ENCODE measurements around the gene DSG2. TPM values are rescaled to one million over a fixed set of nuclear protein-coding genes. Genes with fewer than 3 reads are reported as not detected.

The DSG2 gene
- total RNA-seq, 1 donor from 2014 or later = 65.6 TPM

DNA sequence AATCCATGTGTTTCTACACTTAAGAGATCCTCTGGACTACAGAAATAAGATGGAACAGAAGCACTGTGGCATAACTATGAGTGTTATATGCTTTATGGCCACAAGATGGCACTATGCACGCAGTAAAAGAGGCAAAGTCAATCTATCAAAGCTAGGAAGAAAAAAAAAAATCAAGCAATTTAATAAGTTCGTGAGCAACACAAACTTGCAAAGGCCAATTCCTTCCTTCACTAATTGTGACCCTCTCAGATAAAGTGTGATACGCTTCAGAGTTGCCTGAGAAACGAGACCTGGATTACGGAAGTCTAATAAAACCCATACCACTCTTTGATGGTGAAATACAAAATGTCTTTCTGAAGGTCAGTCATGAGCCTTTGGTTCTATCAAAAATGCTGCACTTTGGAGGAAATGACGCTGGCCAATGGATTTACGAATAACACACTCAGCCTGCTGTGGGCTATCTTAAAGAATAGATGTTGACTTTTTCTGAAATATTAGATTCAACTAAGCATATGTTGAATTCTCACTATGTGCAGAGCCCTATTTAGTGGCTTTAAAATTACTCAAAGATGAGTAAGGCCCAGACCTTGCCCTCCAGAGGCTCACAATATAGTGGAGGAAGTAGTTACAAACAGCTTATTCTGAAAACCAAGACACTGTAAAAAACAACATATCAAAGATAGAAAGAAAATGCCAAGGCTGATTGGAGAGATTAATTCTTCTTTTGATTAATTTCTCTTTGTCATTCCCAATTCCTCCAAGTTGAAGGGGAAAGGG lies 58.2 kb downstream of the DSG2 start:
- no peak overlapping the region for H3K4me2 ChIP-seq
- H3K9ac ChIP-seq = no peak overlapping the region
- H3K27ac Mint-ChIP-seq = no peak overlapping the region
- peak; percentile 59 for DNase-seq (ENCODE audit: low spot score)
- no peak overlapping the region for H3K4me3 ChIP-seq
- H3K27me3 Mint-ChIP-seq (ENCODE audit: insufficient read depth, low read depth) = peaks cover 3% of the 10 kb centered on the region
- no peaks in the 10 kb centered on the region for H3K4me1 Mint-ChIP-seq
- H3K27ac ChIP-seq = no peak overlapping the region
- peak overlapping the region; percentile 30 for H2AFZ ChIP-seq (replicated peaks)
- no peaks in the 10 kb centered on the region for H4K20me1 ChIP-seq (ENCODE audit: low read depth)
- no peak overlapping the region for H3K4me3 Mint-ChIP-seq
- TF ChIP-seq, protein P1, sequence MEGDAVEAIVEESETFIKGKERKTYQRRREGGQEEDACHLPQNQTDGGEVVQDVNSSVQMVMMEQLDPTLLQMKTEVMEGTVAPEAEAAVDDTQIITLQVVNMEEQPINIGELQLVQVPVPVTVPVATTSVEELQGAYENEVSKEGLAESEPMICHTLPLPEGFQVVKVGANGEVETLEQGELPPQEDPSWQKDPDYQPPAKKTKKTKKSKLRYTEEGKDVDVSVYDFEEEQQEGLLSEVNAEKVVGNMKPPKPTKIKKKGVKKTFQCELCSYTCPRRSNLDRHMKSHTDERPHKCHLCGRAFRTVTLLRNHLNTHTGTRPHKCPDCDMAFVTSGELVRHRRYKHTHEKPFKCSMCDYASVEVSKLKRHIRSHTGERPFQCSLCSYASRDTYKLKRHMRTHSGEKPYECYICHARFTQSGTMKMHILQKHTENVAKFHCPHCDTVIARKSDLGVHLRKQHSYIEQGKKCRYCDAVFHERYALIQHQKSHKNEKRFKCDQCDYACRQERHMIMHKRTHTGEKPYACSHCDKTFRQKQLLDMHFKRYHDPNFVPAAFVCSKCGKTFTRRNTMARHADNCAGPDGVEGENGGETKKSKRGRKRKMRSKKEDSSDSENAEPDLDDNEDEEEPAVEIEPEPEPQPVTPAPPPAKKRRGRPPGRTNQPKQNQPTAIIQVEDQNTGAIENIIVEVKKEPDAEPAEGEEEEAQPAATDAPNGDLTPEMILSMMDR (IDR thresholded peaks at IDR 0.05) = peak; percentile 93
- TF ChIP-seq EZH2phosphoT487 (IDR thresholded peaks at IDR 0.05) (no peak), EZH2 (IDR thresholded peaks at IDR 0.05) (no peak)
- H3K36me3 ChIP-seq = no peaks in the 10 kb centered on the region
- no peaks in the 10 kb centered on the region for H3K79me2 ChIP-seq (ENCODE audit: low read depth)
- no peaks in the 10 kb centered on the region for H3K4me1 ChIP-seq
- H3K36me3 Mint-ChIP-seq = no peaks in the 10 kb centered on the region
- no peaks in the 10 kb centered on the region for H3K9me3 ChIP-seq (ENCODE audit: low read depth)
- H3K9me3 Mint-ChIP-seq = no peaks in the 10 kb centered on the region
- H3K27me3 ChIP-seq = no peaks in the 10 kb centered on the region
- no peaks in the 10 kb centered on the region for H3F3A ChIP-seq (ENCODE audit: low read depth)

DNA sequence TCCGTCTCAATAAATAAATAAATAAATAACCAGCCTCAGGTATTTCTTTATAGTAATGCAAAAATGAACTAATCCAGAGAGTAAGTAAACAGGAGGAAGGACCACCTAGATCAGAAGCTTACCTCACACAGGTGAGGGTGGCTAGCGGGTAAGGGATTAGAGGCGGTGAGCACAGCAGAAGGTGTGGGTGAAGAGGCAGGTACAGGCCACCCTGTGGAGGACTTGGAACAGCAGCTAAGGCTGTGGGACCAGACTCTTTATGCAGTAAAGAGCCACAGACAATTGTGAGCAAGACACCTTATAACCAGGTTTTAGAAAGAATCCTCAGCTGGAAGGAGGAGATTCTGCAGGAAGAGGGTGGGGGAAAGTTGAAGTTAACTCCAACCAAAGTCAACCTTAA lies 59.5 kb downstream of the DSG2 start:
- no peak overlapping the region for H3K9ac ChIP-seq

DNA sequence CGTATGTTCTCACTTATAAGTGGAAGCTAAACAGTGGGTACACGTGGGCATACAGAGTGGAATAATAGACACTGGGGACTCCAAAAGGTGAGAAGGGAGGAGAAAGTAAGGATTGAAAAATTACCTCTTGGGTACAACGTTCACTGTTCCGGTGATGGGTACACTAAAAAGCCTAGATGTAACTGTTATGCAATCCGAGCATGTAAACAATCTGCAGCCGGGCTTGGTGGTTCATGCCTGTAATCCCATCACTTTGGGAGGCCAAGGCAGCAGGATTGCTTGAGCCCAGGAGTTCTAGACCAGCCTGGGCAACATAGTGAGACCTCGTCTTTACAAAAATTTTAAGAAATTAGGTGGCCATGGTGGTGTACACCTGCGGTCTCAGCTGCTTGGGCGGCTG lies 60.6 kb downstream of the DSG2 start:
- no peaks in the 10 kb centered on the region for H3F3A ChIP-seq (ENCODE audit: low read depth)

More for the DNA sequence above, 59.5 kb downstream of the DSG2 start:
- no peaks in the 10 kb centered on the region for H3K36me3 ChIP-seq
- no peak overlapping the region for H3K4me2 ChIP-seq
- H2AFZ ChIP-seq (replicated peaks) = no peak overlapping the region
- H4K20me1 ChIP-seq (ENCODE audit: low read depth) = no peaks in the 10 kb centered on the region
- H3K79me2 ChIP-seq (ENCODE audit: low read depth) = no peaks in the 10 kb centered on the region
- Mint-ChIP-seq H3K36me3 (no peaks in the 10 kb centered on the region), H3K27me3 (ENCODE audit: insufficient read depth, low read depth) (peaks cover 3% of the 10 kb centered on the region), H3K9me3 (no peaks in the 10 kb centered on the region), H3K4me1 (no peaks in the 10 kb centered on the region), H3K4me3 (no peak overlapping the region), H3K27ac (no peak overlapping the region)
- DNase-seq (ENCODE audit: low spot score) = no peak
- TF ChIP-seq EZH2phosphoT487 (IDR thresholded peaks at IDR 0.05) = no peak
- TF ChIP-seq EZH2 (IDR thresholded peaks at IDR 0.05) = no peak
- TF ChIP-seq, protein P1 (IDR thresholded peaks at IDR 0.05) = no peak
- H3K4me1 ChIP-seq = peaks cover under 1% of the 10 kb centered on the region
- no peaks in the 10 kb centered on the region for H3F3A ChIP-seq (ENCODE audit: low read depth)
- no peak overlapping the region for H3K4me3 ChIP-seq
- no peak overlapping the region for H3K27ac ChIP-seq
- no peaks in the 10 kb centered on the region for H3K27me3 ChIP-seq
- no peaks in the 10 kb centered on the region for H3K9me3 ChIP-seq (ENCODE audit: low read depth)

More for the DNA sequence above, 60.6 kb downstream of the DSG2 start:
- no peaks in the 10 kb centered on the region for H3K9me3 ChIP-seq (ENCODE audit: low read depth)
- Mint-ChIP-seq H3K27me3 (ENCODE audit: insufficient read depth, low read depth) (peaks cover 3% of the 10 kb centered on the region), H3K27ac (no peak overlapping the region), H3K36me3 (no peaks in the 10 kb centered on the region), H3K4me1 (peaks cover 2% of the 10 kb centered on the region), H3K9me3 (no peaks in the 10 kb centered on the region), H3K4me3 (no peak overlapping the region)
- no peaks in the 10 kb centered on the region for H3K79me2 ChIP-seq (ENCODE audit: low read depth)
- DNase-seq (ENCODE audit: low spot score) = no peak
- H4K20me1 ChIP-seq (ENCODE audit: low read depth) = no peaks in the 10 kb centered on the region
- H3K9ac ChIP-seq = no peak overlapping the region
- no peaks in the 10 kb centered on the region for H3K27me3 ChIP-seq
- H3K4me3 ChIP-seq = no peak overlapping the region
- TF ChIP-seq, protein P1 (IDR thresholded peaks at IDR 0.05) = no peak
- peaks cover 8% of the 10 kb centered on the region for H3K4me1 ChIP-seq
- no peaks in the 10 kb centered on the region for H3K36me3 ChIP-seq
- no peak overlapping the region for H3K4me2 ChIP-seq
- H3K27ac ChIP-seq = no peak overlapping the region
- no peak overlapping the region for H2AFZ ChIP-seq (replicated peaks)
